8988T (cell line): ENCODE measurements around the gene NXN.
"Not testable (repeated sequence)": the region's sequence is repeated elsewhere in the genome, so short reads cannot be mapped to it uniquely, and the experiment has no call there.

Experiments used
- DNase-seq: peaks from one replicate; pipeline ENCODE4 v3.0.0; 2011

The NXN gene

GRCh38 chr17:1005361-1005946, 25.9 kb upstream of the NXN start:
- DNase-seq = no peak

GRCh38 chr17:1004769-1005295, 25.3 kb upstream of the NXN start:
- no peak for DNase-seq

- no peak for DNase-seq
These were observed 24.6 kb upstream of the NXN start for GRCh38 chr17:1003972-1004768.

- DNase-seq = no peak
These were observed 24.0 kb upstream of the NXN start for GRCh38 chr17:1003633-1003971.

GRCh38 chr17:1002771-1003555, 23.4 kb upstream of the NXN start:
- DNase-seq = no peak

- no peak for DNase-seq
These were observed 22.8 kb upstream of the NXN start for GRCh38 chr17:1002412-1002753.

GRCh38 chr17:1001640-1002411, 22.2 kb upstream of the NXN start:
- DNase-seq = no peak

GRCh38 chr17:1000597-1001461, 21.3 kb upstream of the NXN start:
- DNase-seq = no peak

GRCh38 chr17:998111-998510, 18.5 kb upstream of the NXN start:
- no peak for DNase-seq

- DNase-seq = peak; percentile 86
These were observed 17.2 kb upstream of the NXN start, which contains the start of gene TIMM22 for GRCh38 chr17:996554-997344. Gene TIMM22, plus strand, starts transcription at chr17:997129. Its CDS starts 14 bp downstream, at chr17:997143.

GRCh38 chr17:995324-995723, 15.7 kb upstream of the NXN start:
- not testable (repeated sequence) for DNase-seq

- DNase-seq = no peak
These were observed 13.4 kb upstream of the NXN start for GRCh38 chr17:992933-993332.

- DNase-seq = no peak
These were observed 9.0 kb upstream of the NXN start for GRCh38 chr17:988561-988960.

- no peak for DNase-seq
These were observed 8.4 kb upstream of the NXN start for GRCh38 chr17:987931-988330.

GRCh38 chr17:986322-986929, 6.8 kb upstream of the NXN start:
- no peak for DNase-seq

- no peak for DNase-seq
These were observed 4.3 kb upstream of the NXN start for GRCh38 chr17:983921-984320.

GRCh38 chr17:981292-981658, 1.7 kb upstream of the NXN start:
- no peak for DNase-seq

- no peak for DNase-seq
These were observed 1.1 kb upstream of the NXN start for GRCh38 chr17:980406-981291.

GRCh38 chr17:979212-979538, 401 bp downstream of the NXN start:
- DNase-seq = no peak
